Stimulated activated CD4-positive, alpha-beta T cell treated with anti-CD3 and anti-CD28 coated beads, Interleukin-2, amount 100 ng/mL, for 4 hours (primary cell): ENCODE results near the gene IL3.

Experiments
- DNase-seq: peaks from one replicate; pipeline ENCODE4 v3.0.0-alpha.2; 2020; ENCODE audit warnings: low read depth

Gene IL3

DNA sequence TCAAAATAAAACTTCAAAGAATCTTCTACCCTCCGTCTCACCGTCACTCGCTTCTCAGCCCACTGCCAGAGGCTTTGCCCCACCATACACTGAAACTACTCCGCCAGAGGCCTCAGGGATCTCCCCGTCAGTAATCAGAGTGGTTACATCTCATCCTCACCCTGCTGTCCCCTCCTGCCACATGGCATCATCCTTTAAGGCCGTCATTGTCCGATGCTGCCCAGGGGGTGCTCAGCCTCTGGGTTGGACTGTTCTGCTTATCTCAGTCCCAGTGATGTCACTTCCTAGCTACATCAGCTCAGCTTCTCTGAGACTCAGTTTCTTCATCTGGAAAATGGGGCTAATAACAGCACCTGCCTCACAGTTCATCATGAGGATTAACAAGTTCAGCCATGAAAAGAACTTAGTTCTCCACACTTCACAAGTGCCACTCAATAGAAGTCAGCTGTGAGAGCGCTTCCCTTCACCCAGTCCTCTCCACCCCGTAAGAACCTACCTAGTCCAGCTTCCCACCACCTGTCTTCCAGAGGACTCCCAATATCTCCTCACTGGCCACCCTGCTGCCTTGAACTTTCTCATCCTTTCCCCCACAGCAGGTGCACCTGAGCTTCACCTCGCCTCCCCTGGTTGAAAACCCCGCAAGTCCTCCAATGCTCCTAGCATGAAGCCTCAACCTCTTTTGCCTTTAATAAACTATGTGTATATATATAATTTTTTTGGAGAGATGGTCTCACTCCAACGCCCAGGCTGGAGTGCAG lies 2.8 kb upstream of the IL3 start:
- DNase-seq: no peak

DNA sequence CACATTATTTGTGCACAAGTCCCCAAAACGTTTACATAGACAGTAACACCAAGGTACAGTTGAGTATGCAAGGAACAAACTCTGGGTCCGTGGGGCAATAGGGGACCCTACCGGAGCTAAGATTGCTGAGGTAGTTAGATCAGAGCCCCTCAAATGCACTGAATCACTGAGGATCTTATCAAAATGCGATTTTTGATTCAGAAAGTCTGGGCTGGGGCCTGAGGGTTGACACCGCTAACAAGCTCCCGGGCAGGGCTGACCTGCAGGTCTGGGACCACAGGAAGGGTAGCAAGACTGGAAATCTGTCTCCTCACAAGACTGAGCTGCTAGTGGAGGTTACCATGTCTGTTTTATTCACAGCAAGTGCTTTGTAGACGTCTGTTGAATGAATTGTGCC lies 1.8 kb upstream of the IL3 start:
- no peak for DNase-seq

DNA sequence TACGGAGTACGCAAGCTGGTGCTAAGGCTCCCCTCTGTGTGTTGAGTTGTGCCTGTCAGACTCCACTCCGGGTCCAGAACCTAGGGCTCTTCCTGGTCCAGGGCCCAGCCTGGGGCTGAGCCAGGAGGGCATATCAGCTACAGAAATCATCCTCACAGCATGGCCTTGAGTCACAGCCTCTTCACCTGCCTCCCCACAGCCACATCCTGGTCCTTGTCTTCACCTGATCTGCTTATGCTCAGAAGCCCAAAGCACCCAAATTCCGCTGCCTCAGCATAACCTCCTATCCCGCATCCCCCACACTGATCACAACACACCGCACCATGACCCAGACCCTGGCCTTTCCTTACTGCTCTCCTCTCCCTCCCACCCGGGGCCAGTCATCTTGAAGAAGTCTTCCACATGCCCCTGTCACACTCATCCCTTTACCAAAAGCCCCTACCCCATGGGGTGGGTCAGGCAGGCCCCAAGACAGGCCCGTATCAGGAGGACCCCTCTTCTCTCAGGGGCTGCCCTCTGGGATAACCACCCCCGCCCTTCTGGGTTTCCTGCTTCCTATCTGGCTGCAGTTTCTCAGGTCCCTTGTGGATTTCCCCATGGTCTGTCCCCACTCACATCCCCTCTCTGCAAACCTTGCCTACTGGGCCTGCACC lies 1.3 kb upstream of the IL3 start:
- no peak for DNase-seq

DNA sequence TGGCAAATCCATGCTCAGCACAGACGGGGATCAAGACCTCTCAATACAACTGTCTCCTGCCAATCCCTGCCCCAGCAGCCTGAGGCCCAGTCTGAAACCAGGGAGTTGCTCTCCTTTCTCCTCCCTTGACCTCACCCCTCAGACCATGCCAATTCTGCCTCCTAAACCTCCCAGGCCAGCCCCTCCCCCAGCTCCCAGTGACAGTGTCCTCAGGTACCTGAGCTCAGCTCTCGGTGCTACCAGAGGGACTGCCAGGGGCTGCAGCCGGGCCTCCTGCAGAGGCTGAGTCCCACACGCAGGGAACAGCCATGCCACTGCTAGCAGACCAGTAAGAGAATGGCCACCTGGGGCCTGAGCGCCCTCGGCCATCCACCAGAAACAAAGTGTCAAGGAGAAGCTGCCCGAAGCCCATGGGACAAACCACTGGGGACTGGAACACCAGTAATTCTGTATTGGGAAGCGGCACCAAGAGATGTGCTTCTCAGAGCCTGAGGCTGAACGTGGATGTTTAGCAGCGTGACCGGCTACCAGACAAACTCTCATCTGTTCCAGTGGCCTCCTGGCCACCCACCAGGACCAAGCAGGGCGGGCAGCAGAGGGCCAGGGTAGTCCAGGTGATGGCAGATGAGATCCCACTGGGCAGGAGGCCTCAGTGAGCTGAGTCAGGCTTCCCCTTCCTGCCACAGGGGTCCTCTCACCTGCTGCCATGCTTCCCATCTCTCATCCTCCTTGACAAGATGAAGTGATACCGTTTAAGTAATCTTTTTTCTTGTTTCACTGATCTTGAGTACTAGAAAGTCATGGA lies 557 bp upstream of the IL3 start:
- DNase-seq: no peak

DNA sequence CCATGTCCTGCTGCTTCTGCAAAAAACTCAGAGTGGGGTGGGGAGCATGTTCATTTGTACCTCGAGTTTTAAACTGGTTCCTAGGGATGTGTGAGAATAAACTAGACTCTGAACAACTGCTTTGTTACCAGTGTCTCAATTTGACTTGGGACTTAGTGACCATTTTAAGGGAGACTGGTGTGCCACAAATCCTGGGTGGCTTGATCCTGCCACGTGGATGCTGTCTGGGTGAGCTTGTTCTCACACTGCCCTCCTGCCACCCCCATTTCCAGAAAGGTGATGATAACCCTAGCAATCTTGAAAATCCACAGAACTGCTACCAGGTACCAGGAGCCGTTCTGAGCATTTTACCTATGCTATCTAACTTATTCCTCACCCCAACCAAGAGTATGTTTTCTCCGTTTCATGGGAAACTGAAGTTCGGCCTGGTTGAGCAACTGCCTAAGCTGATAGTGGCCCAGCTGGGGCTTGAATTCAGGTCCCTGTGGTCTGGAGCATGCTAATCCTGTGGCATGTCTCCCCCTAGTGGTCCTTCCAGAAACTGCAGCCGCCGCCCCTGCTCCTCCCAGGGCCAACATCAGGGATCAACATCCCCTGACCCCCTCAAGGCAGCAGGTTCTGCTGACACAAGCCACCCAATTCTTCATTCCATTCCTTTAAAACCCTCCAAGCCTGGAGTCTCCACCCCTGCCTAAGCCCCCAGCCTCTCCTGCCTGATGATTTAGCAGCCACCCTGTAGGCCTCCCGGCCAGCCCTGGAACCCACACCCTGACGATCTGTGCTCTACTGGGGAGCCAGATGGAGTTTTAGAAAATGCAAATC lies 2.8 kb downstream of the IL3 start:
- peak; percentile 59 for DNase-seq

DNA sequence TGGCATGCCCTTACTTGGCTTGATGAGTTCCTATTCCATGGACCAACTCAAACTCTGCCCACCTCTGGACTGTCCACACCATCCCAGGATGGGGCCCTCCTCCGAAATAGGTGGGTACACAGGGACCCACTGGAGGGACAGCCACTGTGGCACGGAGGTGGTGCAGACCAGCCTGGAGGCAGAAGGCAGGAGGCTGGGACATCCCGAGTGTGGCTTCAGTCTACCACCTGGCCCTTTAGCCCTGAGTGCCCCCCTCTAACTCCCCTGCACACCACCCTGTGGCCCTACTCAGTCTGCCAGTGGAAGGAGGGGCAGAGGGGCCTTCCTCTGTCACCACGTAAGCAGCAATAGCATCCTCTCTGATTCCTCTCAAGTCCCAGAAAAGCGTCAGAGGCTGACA lies 3.7 kb downstream of the IL3 start:
- DNase-seq: no peak

DNA sequence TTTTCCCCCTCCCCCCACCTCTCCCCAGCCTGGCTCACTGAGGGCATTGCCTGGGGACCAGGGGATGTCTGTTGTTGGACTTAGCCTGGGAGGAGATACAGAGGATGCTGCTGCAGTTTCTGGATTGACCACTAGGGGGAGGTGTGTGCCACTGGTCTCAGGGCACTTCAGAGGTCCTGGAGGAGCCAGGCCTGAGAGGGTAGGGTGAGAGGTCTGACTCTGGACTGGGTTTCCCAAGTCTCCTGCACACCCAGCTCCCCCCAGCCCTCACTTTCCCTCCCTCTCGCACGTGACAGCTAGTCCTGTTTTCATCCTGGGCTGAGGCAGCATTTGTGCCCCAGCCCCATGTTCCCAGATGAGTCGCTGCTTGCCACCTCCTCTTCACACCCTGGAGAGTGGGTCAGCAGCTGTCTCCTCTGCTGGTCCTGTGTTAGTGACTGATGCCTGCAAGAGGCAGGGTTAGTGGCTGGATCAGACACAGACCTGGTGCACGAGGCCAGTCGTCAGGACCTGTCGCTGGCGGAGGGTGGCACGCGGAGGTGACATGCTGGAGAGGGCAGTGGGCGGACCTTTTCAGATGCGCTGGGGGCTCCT lies 4.4 kb downstream of the IL3 start:
- DNase-seq: peak; percentile 66

DNA sequence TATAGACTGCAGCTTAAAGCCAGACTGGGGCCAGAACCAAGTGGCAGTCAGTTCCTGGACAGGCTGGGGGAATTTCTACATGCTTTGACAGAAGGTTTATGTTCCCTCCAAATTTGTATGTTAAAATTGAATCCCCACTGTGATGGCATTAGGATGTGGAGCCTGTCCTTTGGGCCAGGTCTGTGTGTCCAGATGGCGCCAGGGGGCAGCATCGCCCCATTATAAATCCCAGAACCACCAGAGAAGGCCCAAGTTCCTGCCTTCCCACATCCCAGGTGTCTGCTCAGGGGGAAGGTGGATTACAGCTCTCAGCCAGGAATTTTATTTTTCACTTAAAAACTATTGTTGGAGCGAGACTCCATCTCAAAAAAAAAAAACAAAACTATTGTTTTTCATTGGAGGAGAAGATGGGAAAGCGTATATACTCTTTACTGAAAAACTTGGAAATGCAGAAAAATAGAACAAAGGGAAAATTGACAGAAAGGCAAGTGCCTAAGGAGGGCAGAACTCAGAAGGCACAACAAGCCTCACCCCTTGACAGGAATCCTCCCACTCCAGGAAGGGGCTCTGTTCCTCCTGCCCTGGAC lies 5.0 kb downstream of the IL3 start:
- DNase-seq: no peak

DNA sequence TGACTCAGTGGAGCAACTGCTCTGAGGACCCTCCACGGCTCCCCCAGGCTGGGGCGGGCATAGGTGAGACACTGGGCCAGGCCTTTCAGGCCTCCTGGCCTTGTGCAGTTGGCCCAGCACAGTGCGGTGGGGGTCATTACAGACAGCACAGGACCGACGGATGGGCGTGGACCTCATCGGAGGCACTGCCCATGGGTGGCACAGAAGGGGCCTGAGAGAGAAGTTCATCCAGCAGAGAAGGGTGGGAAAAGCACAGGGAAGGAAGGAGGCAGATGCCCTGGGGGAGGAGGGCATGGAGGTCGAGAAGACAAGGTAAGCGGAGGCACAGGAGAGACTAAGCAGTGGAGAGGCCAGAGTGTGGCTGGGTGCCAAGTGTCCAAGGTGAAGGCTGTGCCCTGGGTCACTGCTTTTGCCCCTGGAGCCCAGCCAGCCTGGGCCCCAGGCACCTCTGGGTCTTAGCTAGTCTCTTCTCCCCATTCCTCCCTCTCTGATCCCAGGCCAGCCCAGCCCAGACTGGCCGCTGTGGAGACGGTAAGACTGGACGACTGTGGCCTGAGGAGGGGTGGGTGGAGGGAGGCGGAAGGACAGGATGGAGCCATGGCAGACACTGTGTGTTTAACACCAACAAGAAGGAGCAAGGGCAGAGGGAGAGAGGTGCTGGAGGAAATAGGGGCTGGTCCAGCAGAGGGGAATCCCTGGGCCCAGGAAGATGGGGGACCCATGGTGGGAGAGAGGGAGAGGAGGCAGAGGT lies 5.7 kb downstream of the IL3 start:
- no peak for DNase-seq

DNA sequence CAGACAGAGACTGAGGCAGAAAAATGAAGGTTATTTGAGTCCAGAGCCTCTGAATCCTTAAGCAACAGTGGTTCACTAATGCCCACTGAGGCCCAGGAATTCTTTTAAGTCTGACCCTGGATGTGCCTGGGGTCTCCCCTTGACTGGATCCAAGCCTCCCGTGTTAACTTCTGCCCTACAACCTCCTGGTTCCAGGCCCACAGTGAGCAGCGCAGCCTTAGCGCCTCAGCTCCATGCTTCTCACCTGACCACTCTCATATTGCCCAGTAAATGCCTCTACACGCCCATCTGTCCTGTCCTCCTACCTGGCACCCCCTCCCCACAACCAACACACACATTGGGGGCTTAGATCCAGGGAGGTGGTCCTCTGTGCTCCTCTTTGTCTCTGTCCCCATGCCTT lies 6.4 kb downstream of the IL3 start:
- DNase-seq: no peak

DNA sequence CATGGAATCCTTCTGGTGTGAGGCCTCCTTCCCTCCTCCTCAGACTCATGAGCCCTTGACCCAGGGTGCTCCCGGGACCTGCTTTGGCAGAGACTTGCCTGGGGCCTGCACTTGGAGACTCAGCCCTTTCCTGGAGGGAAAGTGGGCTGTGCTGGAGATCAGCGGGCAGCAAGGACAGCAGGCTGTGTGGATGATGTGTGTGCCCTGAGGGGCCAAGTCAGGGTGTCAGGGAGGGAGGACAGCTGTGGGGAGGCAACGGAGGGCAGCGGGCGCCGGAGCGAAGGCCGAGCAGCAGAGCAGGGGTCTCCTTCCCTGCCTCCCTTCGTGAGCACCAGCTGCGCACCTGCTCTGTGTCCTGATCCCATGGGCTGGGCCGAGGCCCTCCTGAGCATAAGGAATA lies 7.0 kb downstream of the IL3 start:
- no peak for DNase-seq

DNA sequence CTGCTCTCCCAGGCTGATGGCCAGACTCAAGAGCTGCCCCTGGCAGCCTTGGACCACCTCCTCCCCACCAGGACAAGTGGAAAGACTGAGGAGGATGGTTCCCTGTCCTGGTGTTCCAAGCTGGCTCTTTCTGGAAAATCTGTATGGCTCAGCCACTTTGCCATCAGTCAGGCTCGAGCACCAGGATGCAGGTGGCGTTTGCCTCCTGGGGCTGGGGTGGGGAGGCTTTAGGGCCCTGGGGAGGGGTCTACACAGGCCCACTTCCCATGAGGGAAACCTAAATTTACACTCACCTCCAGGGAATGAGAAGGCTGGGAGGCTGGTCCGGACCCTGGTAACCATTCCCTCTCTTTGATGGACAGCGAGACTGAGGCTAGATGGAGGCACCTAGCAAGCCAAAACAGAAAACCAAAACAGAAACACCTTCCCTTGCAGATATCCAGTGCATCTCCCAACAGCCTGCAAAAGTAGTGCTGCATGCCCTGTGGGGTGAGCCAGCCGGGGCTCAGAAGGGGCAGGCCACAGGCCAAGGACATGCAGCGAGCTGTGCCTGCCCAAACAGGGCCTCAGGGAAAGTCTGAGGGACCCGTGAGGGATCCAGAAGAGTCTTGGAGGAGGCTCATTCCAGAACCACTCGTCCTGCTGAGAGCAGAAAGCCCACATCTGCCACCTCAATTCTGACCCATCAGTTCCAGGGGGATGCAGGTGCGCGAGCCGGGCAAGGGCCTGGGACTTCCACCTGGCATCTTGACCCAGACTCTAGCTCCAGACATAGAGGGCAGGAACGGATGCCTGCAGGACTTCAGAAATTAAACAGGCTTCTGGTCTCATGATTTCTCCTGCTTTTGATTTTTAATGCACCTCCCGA lies 7.7 kb downstream of the IL3 start:
- DNase-seq: no peak

DNA sequence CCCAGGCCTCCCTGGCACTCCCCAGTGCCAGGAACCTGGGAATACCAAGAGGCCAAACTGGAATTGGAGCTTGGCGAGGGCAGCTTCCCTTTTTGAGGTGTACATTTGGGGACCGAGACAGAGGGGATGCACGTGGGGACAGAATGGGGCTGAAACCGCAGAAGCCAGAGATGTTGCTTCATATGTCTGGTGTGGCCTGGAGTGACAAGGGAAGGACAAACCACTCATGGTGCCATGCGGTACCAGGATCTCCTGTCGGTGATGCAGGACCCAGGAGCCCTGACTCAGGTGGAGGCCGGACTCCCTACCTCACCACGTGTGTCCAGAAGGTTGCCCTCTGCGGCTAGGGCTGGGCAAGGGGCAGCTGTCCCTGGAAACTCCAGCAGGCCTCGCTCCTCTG lies 9.1 kb downstream of the IL3 start:
- no peak for DNase-seq

DNA sequence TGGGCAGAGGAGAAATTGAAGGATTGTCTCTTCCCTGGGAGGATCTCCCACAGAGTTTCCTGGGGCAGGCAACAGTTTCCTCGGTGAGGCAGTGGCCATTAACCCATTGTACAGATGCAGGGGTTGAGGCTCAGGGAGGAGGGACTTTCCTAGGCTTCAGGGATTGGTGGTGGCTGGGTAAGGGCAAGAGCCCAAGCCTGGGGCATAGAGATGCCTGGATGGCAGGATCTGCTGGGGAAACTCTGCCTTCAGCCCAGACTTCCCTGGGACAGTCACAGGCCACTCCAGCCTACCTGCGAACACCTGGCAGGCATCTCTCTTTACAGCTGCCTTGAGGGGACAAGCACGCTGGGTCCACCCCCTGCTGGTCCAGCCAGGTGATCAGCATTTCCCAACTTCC lies 9.5 kb downstream of the IL3 start:
- DNase-seq: no peak

DNA sequence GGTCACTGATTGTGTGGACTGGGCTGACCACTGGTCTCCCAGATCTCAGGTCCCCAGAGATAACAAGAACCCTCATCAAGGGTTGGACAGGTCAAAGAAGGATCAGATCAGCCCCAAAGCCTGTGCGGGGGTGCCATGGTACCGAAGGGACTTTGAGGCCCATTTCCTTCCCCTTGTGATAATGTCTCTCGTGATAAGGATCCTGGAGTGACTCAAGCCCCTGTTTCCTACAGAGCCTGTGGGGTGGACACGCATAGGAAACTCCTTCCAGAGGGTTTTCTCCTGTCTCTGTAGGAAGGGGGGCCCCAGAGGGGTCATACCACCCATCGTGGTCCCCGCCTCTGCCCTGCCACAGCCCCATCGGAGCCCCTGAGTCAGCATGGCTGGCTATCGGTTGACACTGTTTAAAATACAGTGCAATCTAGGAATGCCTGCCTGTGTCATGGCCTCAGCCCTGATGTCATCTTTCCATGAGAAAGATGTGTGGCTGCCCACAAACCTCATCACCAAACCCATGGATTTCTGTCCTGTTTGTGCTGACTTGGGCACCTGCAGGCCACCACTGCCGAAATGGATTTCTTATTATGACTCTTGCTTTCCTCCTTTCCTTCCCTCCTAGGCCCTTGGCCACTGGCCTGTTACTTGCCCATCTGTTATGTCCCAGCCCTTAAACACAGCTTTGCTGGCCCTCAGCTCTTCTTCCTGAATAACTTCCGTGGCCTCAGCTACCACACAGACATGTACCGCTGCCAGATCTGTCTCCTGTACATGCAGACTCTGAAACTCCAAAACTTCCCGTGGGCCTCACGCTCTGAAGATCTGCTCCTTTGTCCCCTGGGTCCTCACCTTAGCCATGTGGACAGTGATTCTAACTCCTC lies 10.2 kb downstream of the IL3 start:
- DNase-seq: no peak

DNA sequence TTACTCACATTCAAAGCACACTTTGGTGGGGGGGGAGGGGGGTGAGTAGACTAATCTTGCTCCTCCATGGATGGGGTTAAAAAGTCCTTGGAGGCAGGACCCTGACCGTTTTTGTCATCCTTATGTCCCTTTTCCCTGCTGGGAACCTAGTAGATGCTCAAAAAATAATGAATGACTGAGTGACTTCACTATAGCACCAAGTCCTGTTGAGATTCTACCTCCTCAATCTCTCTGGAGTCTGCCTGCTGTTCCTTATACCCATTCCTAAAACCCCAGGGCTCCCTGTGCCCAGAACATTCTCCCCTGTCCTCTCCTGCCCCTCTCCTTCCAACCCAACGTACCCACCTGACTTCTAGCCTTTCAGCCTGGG lies 10.9 kb downstream of the IL3 start:
- DNase-seq: no peak

DNA sequence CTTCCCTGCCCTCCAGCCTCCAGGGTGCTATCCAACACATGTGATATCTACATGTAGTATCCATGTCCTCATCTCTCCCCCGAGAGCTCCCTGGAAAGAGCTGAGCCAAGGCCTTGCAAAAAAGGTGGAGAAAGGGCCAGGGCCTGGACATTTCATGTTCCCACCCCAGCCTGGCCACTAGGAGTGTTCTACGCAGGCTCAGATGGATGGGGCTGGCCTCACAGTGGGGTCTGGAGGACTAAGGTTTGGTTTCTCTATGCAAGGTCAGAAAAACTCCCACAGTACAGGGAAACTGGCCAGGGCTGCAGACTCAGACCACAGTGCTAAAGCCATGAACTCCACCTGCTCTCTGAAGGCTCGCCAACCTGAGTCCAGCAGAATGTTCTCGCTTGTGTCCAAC lies 11.6 kb downstream of the IL3 start:
- no peak for DNase-seq

DNA sequence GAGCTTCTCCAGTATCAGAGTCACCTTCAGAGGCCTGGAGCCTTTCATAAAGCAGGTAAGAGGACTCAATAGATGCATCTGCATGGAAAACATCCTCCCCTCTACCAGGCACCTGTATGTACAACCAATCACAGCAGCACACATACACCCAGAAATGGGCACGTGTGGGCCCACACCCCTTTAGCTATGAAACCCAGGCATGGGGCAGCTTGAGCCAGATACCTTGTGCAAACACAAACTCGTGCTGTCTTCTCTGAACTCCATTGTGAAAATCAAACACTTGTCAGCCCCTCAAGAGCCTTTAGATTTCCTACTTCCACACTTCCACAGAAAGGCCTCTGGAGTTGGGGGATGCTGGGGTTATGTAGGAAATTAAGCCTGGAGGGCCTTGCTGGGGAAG lies 12.1 kb downstream of the IL3 start:
- no peak for DNase-seq
